GM21447 (cell line): ENCODE measurements around the gene C1QTNF7.

Experiments
- ATAC-seq: cut with Tn5 transposase; IDR thresholded peaks from one replicate; pipeline ENCODE4 v1.9.1; 2021; ENCODE audit not compliant: unreplicated experiment

C1QTNF7 gene, protein sequence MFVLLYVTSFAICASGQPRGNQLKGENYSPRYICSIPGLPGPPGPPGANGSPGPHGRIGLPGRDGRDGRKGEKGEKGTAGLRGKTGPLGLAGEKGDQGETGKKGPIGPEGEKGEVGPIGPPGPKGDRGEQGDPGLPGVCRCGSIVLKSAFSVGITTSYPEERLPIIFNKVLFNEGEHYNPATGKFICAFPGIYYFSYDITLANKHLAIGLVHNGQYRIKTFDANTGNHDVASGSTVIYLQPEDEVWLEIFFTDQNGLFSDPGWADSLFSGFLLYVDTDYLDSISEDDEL

DNA sequence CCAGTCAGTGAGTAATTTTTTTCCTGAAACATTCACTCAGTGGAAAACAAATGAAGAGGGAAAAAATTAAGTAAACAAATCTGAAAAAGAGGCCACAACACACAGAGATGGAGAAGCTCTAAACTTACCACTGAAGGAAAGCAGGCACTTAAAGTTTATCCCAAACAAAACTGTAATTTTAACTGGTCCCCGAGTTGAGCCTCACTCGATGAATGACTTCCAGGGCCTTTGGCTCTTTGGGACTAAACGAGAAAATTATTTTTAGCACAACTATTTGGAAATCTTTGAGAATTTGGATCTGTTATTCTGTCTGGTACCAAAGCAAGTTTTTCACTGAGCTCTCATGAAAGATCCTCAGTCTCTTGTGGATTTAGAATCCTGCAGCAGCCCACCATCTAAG is at the start of gene C1QTNF7:
TSS of gene C1QTNF7 (plus strand) at position 333 of the 400 bp plus-strand sequence. CDS start 7,711 bp downstream, outside the sequence.
- ATAC-seq = no peak

DNA sequence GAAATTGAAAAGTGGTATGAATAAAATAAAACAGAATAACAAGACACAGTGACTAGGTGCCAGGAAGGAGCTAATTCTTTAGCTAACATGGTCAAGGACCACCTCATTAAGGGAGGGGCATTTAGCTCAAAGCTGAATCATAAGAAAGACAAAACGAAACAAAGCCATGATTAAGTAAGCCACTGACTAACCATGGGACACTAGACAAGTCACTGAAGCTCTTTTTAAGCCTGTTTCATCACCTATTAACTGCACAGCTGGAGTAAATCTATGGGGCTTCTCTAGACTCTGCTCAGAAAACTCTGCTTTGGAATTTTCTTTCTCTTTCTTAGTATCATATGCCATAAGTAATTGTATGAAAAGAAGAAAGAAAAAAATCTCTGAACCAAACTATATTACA is 49.8 kb upstream of the C1QTNF7 start:
- no peak for ATAC-seq

DNA sequence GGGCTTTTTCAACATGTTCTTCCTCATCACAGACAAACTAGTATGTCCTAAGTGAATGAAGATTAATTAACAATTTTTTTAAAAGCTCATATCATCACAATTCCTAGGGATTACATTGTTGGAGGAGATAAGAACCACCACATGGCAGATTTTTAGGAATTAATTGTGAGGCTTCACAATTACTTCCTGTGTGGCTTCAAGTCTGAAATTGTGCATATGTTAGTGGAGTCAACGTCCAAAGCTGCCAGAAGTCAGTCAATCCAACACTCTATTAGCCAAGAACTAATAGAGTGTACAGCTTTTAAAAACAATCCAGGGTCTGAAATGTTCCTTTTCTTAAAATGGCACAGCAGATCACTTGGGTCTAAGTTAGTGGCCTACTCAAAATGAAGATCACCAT is 49.3 kb upstream of the C1QTNF7 start:
- ATAC-seq = no peak

DNA sequence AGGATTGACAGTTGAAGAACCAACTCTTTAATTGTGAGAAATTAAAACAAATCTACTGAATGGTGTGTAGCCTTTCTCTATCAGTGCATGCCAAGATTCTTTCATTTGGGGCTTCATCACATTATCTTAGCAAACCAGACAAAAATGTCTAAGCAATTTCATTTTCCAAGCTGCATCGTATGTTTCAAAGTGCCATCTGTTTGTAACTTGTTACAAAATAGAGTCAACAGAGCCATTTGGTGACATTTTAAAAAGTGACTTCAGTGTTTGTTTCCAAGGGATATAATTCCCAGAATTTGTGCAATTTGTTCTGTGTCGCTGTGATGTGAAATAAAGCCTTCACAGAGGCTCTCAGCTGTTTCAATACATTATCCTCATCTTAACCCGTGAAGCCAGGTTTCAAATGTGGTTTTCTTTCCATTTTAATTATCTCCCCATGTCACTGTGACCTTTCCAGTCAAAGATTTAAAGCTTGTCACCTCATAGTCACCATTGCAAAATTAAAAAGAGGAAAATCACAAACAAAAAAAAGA is 46.0 kb upstream of the C1QTNF7 start:
- ATAC-seq = no peak

DNA sequence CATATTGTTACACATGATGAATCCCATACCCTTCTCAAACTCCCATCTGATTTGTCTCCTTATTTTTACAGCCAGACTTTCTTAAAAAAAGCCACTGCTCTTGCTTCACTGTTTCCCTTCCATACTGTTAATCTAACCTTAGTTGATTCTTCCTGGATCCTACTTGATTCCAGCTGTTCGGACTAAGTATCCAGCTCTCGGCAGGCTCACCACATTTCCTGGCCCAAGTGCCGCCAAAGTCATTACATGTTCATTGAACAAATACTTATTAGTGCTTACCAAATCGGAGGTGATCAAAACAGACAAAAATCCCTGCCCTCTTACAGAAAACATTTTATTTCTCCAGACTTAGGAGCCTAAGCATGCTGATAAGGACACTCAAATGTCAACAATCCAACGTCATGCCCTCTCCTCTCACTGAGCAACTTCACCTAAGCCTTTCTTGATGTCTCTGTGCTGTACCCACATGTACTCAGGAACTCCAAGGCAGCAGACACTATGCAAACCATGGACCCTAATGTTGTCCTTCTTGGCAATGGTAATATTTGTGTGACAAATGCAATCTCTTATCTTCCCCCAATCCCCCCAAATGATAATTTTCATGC is 45.1 kb upstream of the C1QTNF7 start:
- no peak for ATAC-seq

DNA sequence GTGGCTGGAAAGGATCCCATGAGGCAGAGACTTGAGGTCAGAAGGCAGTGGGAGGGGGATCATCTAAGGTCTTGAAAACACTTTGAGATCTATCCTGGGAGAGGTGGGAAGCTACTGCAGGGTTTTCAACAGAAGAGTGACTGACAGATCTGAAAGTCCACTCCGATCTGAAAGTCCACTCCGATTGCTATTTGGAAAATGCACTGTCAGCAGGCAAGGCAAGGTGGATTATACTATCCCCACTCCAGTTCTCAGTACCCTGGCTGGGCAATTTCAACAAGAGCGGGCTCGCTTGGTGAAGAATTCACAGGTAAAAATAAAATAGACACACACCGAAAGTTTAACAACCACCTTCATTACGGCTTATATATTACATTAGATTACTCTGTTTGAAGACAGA is 42.3 kb upstream of the C1QTNF7 start:
- ATAC-seq = no peak

DNA sequence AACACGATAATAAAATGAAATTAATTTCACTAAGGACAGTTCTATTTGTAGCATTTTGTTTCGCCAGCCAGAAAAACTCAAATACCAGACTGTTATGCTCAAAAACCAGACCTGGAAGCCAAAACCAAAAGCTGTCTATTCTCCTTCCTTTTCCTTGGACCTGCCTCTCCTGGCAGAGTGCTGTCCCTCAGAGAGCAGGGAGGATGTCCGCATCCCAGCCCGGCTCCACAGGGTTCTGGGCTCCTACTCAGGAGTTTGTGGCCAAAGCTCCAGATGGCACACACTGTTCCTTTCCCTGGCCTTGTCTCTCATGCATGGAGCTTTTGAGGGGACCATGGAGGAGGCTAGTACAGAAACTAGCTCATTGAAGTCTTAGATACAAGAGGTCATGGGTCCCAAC is 41.9 kb upstream of the C1QTNF7 start:
- no peak for ATAC-seq

DNA sequence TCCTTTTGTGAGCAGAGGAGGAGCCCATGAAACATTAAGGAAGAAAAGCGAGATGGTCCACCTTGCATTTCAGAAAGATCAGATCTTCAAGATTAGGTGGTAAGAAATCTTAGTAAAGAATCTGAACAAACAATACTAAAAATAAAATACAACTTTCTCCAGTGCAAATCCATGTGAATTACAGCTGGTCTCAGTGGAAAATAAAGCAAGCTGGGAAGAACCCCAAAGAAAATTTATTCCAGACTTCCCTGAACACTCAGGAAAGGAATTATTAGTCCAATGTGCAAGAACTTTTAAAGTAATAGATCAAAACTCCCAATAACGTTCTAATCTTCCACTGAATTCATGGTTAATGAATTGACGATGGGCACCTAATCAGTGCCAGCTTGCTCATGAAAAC is 37.3 kb upstream of the C1QTNF7 start:
- no peak for ATAC-seq

DNA sequence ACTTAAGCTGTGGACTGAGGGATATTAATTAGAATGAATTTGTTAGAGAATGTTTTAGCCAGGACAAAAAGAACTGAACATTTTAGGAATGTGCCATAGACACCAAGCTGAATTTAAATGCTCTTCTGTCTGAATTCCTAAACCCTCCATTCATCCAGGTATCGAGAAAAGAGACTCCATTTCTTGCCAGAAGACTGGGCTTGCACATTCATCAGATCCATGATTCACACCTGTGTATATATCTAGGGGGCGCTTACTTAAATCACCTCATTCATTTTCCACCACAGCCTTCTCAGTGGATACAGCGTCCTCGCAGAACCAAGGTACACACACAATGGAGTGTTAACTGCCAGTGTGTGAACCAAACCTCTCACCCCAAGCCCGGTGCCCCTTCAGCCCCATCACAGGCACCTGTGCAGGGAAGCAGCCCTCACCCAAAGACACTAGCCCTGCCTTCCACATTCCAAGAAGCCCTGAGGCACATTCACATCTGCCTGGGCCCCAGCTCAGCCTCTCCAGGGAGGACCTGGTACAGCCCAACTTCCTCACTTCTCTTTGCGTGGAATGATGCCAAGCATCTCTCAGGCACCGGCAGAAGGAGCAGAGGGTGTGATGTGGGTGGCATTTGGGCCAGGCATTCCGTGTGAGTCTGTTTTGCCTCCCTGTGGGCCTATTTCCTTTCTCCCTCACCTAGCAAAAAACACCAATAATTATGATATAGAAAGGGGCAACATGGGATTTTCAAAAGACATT is 35.6 kb upstream of the C1QTNF7 start:
- ATAC-seq = no peak

DNA sequence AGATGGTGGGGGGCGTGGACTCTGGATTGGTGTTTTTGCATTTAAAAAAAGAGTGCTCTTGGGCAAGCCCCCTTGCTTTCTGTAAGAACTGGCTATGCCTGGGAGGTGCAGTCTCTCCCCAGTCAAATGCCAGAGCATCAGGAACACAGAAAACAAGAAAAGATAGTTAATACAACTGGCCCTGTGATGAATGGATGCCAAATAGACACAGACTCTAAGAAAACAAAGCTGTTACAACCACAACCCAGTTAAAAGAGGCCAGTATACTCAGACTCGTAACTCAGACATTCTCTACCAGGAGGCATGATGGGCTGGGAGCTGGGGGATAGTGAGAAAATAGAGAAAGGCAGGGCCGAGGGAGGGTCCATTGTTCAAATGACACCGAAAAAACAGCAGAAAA is 32.5 kb upstream of the C1QTNF7 start:
- no peak for ATAC-seq

DNA sequence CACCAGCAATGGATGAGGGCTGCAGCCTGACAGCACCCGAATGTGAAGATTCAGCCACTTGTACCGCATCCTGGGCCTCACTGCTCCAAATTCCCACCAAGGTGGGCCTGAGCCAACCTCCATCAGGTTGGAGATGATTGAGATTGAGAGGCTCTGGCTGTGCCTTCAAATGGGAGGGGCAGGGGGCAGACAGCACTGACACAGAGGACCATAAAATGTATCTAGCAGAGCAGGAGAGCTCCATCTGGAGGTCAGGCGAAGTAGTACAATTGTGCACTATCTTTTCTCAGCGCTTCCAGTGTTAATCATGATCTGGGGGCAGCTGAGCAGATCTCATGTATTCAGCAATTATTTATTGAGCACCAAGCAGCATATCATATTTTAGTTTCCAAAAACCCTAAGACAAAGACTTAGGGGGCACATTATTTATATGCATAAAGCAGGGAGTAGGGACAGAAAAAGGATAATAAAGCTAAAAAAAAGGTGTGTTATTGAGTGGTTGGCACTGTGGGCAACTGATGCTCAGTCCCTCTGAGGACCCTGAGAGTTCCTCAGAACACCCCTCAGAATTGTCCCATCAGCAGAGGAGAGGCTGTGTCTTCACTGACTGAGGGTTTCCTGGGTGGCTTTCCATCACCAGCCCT is 31.6 kb upstream of the C1QTNF7 start:
- peak; percentile 69 for ATAC-seq

DNA sequence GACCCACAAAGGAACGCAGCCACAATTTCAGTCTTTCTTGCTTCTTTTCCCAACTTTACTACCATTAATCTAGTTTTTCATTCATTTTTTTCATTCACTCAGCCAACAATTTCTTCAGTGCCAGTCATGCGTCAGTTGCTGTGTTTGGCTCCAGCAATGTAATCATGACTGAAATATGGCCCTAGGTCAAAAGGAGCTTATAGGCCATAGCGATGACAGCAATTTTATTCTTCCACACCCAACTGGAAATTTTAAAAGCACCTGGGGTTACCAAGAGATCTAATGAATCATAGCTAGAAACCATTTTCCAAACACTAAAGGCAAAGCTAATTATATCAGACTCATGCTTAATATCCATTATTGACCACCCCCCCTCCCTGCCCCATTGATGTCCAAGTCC is 29.8 kb upstream of the C1QTNF7 start:
- ATAC-seq = no peak

DNA sequence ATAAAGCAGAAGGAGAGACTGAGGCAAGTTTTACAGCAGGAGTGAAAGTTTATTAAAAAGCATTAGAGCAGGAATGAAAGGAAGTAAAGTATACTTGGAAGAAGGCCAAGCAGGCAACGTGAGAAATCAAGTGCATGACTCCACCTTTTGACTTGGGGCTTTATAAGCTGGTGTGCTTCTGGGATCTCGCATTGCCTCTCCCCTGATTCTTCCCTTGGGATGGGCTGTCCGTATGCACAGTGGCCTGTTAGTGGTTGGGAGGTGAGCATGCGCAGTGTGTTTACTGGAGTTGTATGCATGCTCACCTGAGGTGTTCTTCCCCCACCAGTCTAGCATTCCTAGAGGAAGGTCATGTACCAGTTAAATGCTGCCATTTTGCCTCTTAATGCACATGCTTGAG is 29.1 kb upstream of the C1QTNF7 start:
- ATAC-seq = no peak

DNA sequence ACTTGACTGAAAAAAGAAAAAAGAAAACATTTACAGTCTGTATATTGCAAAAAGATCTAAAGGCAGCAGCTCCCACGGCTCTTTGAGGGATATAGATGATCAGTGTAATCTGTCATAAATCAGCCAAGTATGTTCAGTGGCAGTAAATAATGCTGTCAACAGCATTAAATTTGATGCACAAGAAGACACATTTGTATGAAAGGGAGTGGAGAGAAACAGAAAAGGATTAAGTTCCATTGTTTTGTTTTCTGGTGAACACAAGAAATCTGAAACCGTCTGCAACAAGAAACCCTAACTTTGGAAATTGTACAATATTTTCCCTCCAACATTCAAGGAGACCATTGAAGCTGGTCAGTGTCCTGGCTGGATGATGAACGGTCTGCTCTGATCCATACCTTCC is 27.6 kb upstream of the C1QTNF7 start:
- no peak for ATAC-seq

DNA sequence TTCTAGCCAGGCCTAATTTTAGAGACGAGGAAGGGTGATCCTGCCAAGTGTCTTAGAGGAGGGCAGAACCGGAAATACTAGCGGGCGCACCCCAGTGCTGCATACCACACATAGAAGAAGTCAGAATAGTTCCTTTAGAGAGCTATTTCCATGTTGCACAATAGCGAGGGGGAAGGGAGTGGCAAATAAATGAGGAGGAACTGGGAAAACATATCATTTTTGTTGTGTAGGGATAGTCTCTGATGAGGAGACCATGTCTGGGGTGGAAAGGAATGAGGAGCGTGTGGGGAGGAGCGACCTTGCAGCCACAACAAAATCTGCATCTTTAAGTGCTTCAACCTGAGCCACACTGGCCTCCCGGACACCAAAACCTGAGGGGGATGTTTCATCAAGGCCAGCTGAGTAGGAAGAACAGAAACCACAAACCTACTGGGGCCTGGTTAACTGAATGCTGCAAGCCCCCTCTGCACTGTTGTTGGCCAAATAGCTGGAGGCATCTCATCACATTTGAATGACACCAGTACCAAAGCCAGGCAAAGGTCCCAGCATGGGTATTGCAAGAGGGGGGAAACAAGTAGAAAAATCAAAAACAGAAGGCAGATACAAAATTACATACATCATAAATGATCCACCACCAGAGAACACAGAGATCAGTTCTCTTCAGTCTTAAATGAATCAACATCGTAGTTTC is 26.7 kb upstream of the C1QTNF7 start:
- peak; percentile 57 for ATAC-seq

DNA sequence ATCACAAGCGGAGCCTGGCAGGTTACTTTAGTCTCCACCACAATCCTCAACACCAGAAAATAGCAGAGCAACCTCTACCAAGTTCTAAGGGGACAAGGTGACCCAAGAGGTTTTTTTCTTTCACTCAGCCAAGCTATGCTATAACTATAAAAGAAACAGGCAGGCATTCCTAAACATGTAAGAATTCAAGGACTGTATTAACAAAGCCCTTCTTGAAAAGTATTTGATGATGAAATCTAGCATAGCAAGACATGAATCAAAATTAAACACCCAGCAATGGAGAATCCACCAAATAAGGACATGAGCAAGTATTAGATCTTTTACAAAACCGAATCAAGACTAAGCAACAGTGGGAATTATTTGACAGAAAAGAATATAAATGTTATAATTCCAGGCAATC is 25.7 kb upstream of the C1QTNF7 start:
- ATAC-seq = no peak

DNA sequence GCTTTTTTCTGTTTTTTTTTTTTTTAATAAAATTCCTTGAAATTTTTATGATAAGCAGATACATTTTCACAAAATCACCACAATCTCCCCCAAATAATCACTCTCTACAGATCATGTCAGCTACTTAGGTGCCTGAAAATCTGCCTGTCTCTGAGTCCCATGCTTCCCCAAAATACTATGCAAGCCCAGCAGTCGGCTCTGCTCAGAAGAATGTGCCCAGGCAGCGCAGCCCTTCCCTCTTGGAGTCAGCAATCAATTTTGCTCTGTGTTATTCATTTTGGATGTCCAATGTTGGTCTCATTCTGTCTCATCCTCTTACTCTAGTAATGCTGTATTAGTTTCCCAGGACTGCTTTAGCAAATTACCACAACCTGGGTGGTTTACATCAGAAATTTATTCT is 24.9 kb upstream of the C1QTNF7 start:
- no peak for ATAC-seq

DNA sequence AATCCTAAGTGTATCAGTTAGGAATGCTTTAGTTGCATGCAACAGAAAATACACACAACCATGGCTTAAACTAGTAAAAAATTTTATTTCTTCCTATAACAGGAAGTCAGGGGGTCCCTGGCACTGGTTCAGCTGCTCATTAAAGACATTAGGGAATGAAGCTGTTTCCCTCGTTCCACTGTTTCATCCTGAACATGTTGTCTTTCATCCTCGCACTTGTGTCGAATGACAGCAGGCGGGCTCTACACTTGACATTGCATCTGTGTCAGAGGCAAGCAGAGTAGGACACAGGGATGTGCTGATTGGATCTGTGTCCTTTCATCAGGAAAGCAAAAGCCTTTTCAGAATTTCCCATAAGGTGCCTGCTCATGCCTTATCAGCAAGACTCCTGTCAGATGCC is 22.8 kb upstream of the C1QTNF7 start:
- no peak for ATAC-seq

DNA sequence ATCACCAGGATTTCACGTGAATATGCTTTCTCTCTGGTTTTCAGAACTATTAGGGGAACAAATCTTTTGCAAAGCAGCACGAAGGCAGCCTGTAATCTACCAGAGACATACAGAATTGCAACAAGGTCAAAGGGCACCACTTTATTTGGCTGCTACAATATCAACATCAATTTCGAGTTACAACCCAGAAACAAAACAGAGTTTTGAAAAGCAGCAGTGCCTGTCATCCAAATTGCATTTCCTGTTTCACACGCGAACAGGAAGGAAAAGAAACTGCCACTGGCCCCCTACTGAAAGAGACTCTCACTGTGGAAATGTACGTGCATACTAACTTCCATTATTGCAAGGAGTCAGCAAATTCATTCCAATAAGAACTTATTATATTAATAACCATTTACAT is 17.1 kb upstream of the C1QTNF7 start:
- ATAC-seq = no peak

DNA sequence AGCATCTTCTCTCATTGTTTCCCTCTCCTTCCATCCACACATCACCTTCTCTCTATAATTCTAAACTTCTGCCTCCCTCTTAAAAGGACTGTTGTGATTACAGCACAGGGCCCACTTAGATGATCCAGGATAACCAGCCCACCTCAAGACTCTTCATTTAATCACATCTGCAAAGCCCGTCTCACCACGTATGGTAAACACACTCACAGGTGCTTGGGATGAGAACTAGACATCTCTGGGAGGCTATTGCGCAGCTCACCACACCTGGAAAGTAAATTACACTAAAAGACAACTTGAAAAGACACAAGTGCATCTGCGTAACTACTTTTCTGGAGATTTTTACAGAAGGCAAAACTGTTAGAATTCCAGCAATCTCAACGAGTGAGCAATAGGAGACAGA is 15.4 kb upstream of the C1QTNF7 start:
- no peak for ATAC-seq

DNA sequence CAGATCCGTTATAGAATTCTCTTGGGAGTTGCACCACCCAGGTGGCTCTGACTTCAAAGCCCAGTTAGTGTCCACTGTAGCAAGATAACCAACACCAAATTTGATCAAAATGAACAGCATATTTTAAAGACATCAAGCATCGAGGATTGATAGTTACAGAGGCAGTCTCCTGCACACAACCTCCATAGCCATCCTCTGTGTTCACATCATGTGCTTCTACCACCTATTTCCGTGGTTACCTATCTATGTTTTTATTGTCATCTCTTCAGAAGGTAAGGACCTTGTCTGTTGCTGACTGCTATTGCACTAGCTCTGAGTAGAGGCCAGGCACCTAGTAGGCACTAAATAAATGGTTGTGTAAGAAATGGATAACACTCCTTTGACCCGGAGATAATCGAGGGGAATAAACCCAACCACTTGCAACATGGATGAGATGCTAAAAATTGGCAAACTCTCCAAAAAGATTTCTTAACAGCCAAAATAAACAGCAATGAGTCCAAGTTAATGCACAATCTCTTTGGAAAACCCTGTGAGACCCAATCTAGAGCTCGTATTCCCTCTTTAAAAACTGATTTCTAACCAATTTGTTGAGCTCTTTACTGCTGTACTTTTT is 14.7 kb upstream of the C1QTNF7 start:
- no peak for ATAC-seq
